ENCODE results near the gene ANO1.
"Not testable (repeated sequence)": the region's sequence is repeated elsewhere in the genome, so short reads cannot be mapped to it uniquely, and the experiment has no call there.

DNA sequence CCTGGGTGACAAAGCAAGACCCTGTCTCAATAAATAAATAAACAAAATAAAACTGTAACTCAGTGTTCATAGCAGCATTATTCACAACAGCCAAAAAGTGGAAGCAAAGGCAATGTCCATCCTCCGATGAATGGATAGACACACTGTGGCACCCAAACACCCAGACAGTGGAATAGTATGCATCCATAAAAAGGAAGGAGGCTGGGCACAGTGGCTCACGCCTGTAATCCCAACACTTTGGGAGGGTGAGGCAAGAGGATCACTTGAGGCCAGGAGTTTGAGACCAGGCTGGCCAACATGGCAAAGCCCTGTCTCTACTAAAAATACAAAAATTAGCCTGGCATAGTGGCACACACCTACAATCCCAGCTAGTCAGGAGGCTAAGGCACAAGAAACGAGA is 122.9 kb downstream of the ANO1 start:
- TF ChIP-seq, protein P1, sequence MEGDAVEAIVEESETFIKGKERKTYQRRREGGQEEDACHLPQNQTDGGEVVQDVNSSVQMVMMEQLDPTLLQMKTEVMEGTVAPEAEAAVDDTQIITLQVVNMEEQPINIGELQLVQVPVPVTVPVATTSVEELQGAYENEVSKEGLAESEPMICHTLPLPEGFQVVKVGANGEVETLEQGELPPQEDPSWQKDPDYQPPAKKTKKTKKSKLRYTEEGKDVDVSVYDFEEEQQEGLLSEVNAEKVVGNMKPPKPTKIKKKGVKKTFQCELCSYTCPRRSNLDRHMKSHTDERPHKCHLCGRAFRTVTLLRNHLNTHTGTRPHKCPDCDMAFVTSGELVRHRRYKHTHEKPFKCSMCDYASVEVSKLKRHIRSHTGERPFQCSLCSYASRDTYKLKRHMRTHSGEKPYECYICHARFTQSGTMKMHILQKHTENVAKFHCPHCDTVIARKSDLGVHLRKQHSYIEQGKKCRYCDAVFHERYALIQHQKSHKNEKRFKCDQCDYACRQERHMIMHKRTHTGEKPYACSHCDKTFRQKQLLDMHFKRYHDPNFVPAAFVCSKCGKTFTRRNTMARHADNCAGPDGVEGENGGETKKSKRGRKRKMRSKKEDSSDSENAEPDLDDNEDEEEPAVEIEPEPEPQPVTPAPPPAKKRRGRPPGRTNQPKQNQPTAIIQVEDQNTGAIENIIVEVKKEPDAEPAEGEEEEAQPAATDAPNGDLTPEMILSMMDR (IDR thresholded peaks at IDR 0.05; ENCODE audit: low read length) = not testable (repeated sequence)
- TF ChIP-seq EZH2 (optimal IDR thresholded peaks at IDR 0.05; ENCODE audit: low read depth, low read length) = not testable (repeated sequence)
